ENCODE data around the gene DEPDC1B.
A peak's percentile ranks its signal among the peaks of the same experiment; 100 is the strongest.
"Not testable (repeated sequence)": the region's sequence is repeated elsewhere in the genome, so short reads cannot be mapped to it uniquely, and the experiment has no call there.

DEPDC1B gene

GRCh38 chr5:60699609-60700415, at the start of gene DEPDC1B:
TSS of gene DEPDC1B (minus strand) at chr5:60700166. CDS start at chr5:60700093, 73 bp downstream.
- peak; percentile 96 for DNase-seq

- no peak for DNase-seq
Measured at GRCh38 chr5:60744682-60745081, 44.7 kb upstream of the DEPDC1B start.

- no peak for DNase-seq
Measured at GRCh38 chr5:60743511-60744314, 43.7 kb upstream of the DEPDC1B start.

- DNase-seq = no peak
Measured at GRCh38 chr5:60740322-60740721, 40.4 kb upstream of the DEPDC1B start.

GRCh38 chr5:60738933-60739332, 39.0 kb upstream of the DEPDC1B start:
- DNase-seq = no peak

GRCh38 chr5:60738461-60738860, 38.5 kb upstream of the DEPDC1B start:
- no peak for DNase-seq

- not testable (repeated sequence) for DNase-seq
Measured at GRCh38 chr5:60730858-60731257, 30.9 kb upstream of the DEPDC1B start.

GRCh38 chr5:60727033-60727679, 27.2 kb upstream of the DEPDC1B start:
- no peak for DNase-seq

GRCh38 chr5:60724126-60724525, 24.2 kb upstream of the DEPDC1B start:
- DNase-seq = no peak

GRCh38 chr5:60722416-60722815, 22.4 kb upstream of the DEPDC1B start:
- no peak for DNase-seq

GRCh38 chr5:60719329-60719728, 19.4 kb upstream of the DEPDC1B start:
- no peak for DNase-seq

- no peak for DNase-seq
Measured at GRCh38 chr5:60718166-60718892, 18.4 kb upstream of the DEPDC1B start.

GRCh38 chr5:60715201-60715928, 15.4 kb upstream of the DEPDC1B start:
- not testable (repeated sequence) for DNase-seq

- no peak for DNase-seq
Measured at GRCh38 chr5:60712950-60713349, 13.0 kb upstream of the DEPDC1B start.

- not testable (repeated sequence) for DNase-seq
Measured at GRCh38 chr5:60711892-60712291, 11.9 kb upstream of the DEPDC1B start.

GRCh38 chr5:60710362-60710761, 10.4 kb upstream of the DEPDC1B start:
- DNase-seq = no peak

GRCh38 chr5:60705144-60705543, 5.2 kb upstream of the DEPDC1B start:
- no peak for DNase-seq

GRCh38 chr5:60703944-60704343, 4.0 kb upstream of the DEPDC1B start:
- no peak for DNase-seq

GRCh38 chr5:60701321-60701968, 1.5 kb upstream of the DEPDC1B start:
- DNase-seq = no peak

GRCh38 chr5:60700416-60700757, 421 bp upstream of the DEPDC1B start:
- no peak for DNase-seq

GRCh38 chr5:60699288-60699608, 718 bp downstream of the DEPDC1B start:
- no peak for DNase-seq

GRCh38 chr5:60698336-60698735, 1.6 kb downstream of the DEPDC1B start:
- no peak for DNase-seq

Measured in right hindlimb (tissue), 1 donor.